SH-SY5Y (cell line): ENCODE results near the gene GAPT.

ENCODE experiments used
- GATA2 ChIP-seq: IDR thresholded peaks from 2 replicates; pipeline ENCODE4 v1.6.1; 2011; ENCODE audit warnings: mild to moderate bottlenecking, low read depth, low read length
- GATA3 ChIP-seq: IDR thresholded peaks from 2 replicates; pipeline ENCODE4 v1.6.1; 2011; ENCODE audit warnings: low read depth, mild to moderate bottlenecking, low read length, moderate library complexity

DNA sequence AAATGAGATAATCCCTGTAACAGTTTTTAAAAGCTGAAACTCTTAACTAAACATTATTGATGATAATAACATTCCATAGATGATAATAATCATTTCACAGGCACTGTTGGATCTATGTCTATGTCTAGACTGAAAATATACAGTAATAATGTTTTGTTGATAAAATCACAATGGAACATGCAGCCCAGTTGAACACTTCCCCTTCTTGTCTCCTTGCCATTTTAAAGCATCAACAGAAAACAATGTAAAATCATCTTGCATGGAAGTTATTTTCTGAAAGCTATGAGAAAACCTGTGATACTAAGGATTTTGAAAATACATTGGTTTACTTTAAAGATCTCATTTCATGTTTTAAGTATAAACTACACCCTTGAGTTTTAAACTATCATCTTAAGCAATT, 1.9 kb downstream of the GAPT start:
- TF ChIP-seq GATA3 (no peak), GATA2 (no peak)
